HCT116 (cell line): ENCODE results near the gene TLR8. TPM values are rescaled to one million over a fixed set of nuclear protein-coding genes. Genes with fewer than 3 reads are reported as not detected.
A peak's percentile ranks its signal among the peaks of the same experiment; 100 is the strongest.

Experiments used
- ATAC-seq: fragments of 200-7000 bp; cut with Tn5 transposase; 2 replicates; pipeline ENCODE4 v1.9.1; 2020; ENCODE audit warnings: mild to moderate bottlenecking, moderate library complexity
- BruUV-seq: library from RNA; stranded (reverse); fragments of 400-500 nt; replicated peaks from 2 replicates; lab custom pipeline; 2021; lab: Mats Ljungman, UMichigan
- CTCF ChIA-PET: fragments of 300-600 bp; sonication (Branson Sonifier 250); formaldehyde crosslinking; loops from one replicate; lab custom pipeline; 2021; ENCODE audit warnings: antibody characterized with exemption; lab: Charles Lee
- POLR2A ChIA-PET: fragments of 300-600, 350-600 bp; sonication (Branson Sonifier 250); formaldehyde crosslinking; loops from one replicate; lab custom pipeline; 2021; ENCODE audit warnings: antibody characterized with exemption; lab: Charles Lee
- RAD21 ChIA-PET, 2 experiments: fragments of 300-600 bp; sonication (Branson Sonifier 250); formaldehyde crosslinking; loops; one replicate each; lab custom pipeline; 2023; ENCODE audit warnings: low total read pairs in 2 of 2; ENCODE audit not compliant: uncharacterized antibody in 2 of 2, unreplicated experiment in 2 of 2, low non-redundant PET in 1 of 2; lab: Charles Lee
- DNase-seq: peaks from one replicate; pipeline ENCODE4 v3.0.0-alpha.2; 2010; ENCODE audit warnings: low read depth, low spot score
- H2AFZ ChIP-seq: fragments of 200-600 bp; shearing (Covaris generic), sonication (generic); 2 replicates; pipeline ENCODE4 v1.6.1; 2017; ENCODE audit warnings: low read depth, mixed run types, mixed read lengths, antibody characterized with exemption, low read length; ENCODE audit not compliant: poor library complexity, severe bottlenecking
- H3K27ac ChIP-seq: 2 replicates; pipeline ENCODE4 v1.5.1; 2012; ENCODE audit warnings: low read depth, low read length
- H3K27me3 ChIP-seq: fragments of 200-600 bp; sonication (generic); 2 replicates; pipeline ENCODE4 v1.6.1; 2016; ENCODE audit warnings: mixed run types, low read length, mixed read lengths; ENCODE audit not compliant: insufficient read depth
- H3K36me3 ChIP-seq, 2 experiments: fragments of 200-500 bp in 1 of 2; fragments of 200-600 bp in 1 of 2; sonication (Bioruptor generic) in 1 of 2; sonication (generic) in 1 of 2; 2 replicates each; pipeline versions ENCODE4 v1.5.1 to v1.6.1; 2014 to 2016; ENCODE audit warnings: low read length in 2 of 2, inconsistent platforms in 1 of 2, mixed read lengths in 1 of 2, mixed run types in 1 of 2; ENCODE audit not compliant: insufficient read depth in 2 of 2, control insufficient read depth in 1 of 2
- H3K4me1 ChIP-seq, 2 experiments: fragments of 200-600 bp in 1 of 2; sonication (generic) in 1 of 2; 2 replicates each; pipeline versions ENCODE4 v1.5.1 to v1.6.1; 2012 to 2017; ENCODE audit warnings: low read length in 2 of 2, inconsistent platforms in 1 of 2, mild to moderate bottlenecking in 1 of 2, mixed read lengths in 1 of 2, mixed run types in 1 of 2, moderate library complexity in 1 of 2; ENCODE audit not compliant: insufficient read depth in 2 of 2, control insufficient read depth in 1 of 2
- H3K4me2 ChIP-seq: fragments of 200-600 bp; sonication (generic); 2 replicates; pipeline ENCODE4 v1.6.1; 2017; ENCODE audit warnings: mixed run types, low read length, mixed read lengths
- H3K4me3 ChIP-seq, 2 experiments: fragments of 200-600 bp in 1 of 2; sonication (generic) in 1 of 2; replicated peaks in 1 of 2; 2 replicates each; pipeline ENCODE4 v1.5.1; 2011 to 2016; ENCODE audit warnings: low read length in 2 of 2, control low read depth in 1 of 2, low read depth in 1 of 2, mild to moderate bottlenecking in 1 of 2, mixed read lengths in 1 of 2, mixed run types in 1 of 2
- H3K79me2 ChIP-seq: fragments of 200-600 bp; sonication (generic); 2 replicates; pipeline ENCODE4 v1.6.1; 2017; ENCODE audit warnings: mild to moderate bottlenecking, mixed run types, low read length, moderate library complexity, mixed read lengths; ENCODE audit not compliant: insufficient read depth
- H3K9ac ChIP-seq: fragments of 200-600 bp; sonication (generic); 2 replicates; pipeline ENCODE4 v1.6.1; 2016; ENCODE audit warnings: low read length, mixed read lengths
- H3K9me2 ChIP-seq: fragments of 200-600 bp; sonication (generic), shearing (Covaris generic); 2 replicates; pipeline ENCODE4 v1.6.1; 2017; ENCODE audit warnings: mixed run types, mild to moderate bottlenecking, moderate library complexity; ENCODE audit not compliant: insufficient read depth
- H3K9me3 ChIP-seq, 2 experiments: fragments of 200-500 bp in 1 of 2; fragments of 200-600 bp in 1 of 2; sonication (Bioruptor generic) in 1 of 2; sonication (generic) in 1 of 2; 2 replicates each; pipeline ENCODE4 v1.6.1; 2014 to 2017; ENCODE audit warnings: low read length in 2 of 2, mixed read lengths in 2 of 2, inconsistent platforms in 1 of 2, low read depth in 1 of 2, mild to moderate bottlenecking in 1 of 2, mixed run types in 1 of 2, moderate library complexity in 1 of 2; ENCODE audit not compliant: control insufficient read depth in 1 of 2, insufficient read depth in 1 of 2
- H4K20me1 ChIP-seq: fragments of 200-600 bp; sonication (generic), shearing (Covaris generic); 2 replicates; pipeline ENCODE4 v1.6.1; 2017; ENCODE audit warnings: mixed run types, mild to moderate bottlenecking, moderate library complexity; ENCODE audit not compliant: insufficient read depth
- CBX3 ChIP-seq: IDR thresholded peaks from 2 replicates; pipeline ENCODE4 v1.6.1; 2012; ENCODE audit warnings: low read depth
- CEBPB ChIP-seq: IDR thresholded peaks from 2 replicates; pipeline ENCODE4 v1.6.1; 2012; ENCODE audit warnings: low read depth
- EGR1 ChIP-seq: IDR thresholded peaks from 2 replicates; pipeline ENCODE4 v1.6.1; 2012; ENCODE audit warnings: low read depth
- EZH2phosphoT487 ChIP-seq: fragments of 200-600 bp; IDR thresholded peaks from 2 replicates; pipeline ENCODE4 v1.6.1; 2018; ENCODE audit warnings: antibody characterized with exemption, borderline replicate concordance
- FOSL1 ChIP-seq: IDR thresholded peaks from 2 replicates; pipeline ENCODE4 v1.6.1; 2012; ENCODE audit warnings: low read depth
- JUND ChIP-seq: IDR thresholded peaks from 2 replicates; pipeline ENCODE4 v1.6.1; 2012
- POLR2A ChIP-seq: IDR thresholded peaks from 2 replicates; pipeline ENCODE4 v1.7.0; 2011; ENCODE audit warnings: borderline replicate concordance; ENCODE audit not compliant: insufficient read depth, insufficient read length; ENCODE audit errors: extremely low read depth
- POLR2AphosphoS5 ChIP-seq: IDR thresholded peaks from 2 replicates; pipeline ENCODE4 v1.6.1; 2011; ENCODE audit warnings: mild to moderate bottlenecking, low read depth, low read length, moderate library complexity
- RAD21 ChIP-seq: IDR thresholded peaks from 2 replicates; pipeline ENCODE4 v1.6.1; 2012; ENCODE audit warnings: low read depth, mild to moderate bottlenecking
- TCF7L2 ChIP-seq: IDR thresholded peaks from 2 replicates; pipeline ENCODE4 v1.7.0; 2011; ENCODE audit warnings: borderline replicate concordance, inconsistent platforms; ENCODE audit not compliant: insufficient read depth, insufficient read length; ENCODE audit errors: extremely low read depth
- YY1 ChIP-seq: IDR thresholded peaks from 2 replicates; pipeline ENCODE4 v1.6.1; 2011; ENCODE audit warnings: low read length, low read depth, moderate library complexity, mild to moderate bottlenecking; ENCODE audit not compliant: insufficient replicate concordance; ENCODE audit errors: extremely low read depth
- ZNF274 ChIP-seq: fragments of 200-500 bp; sonication (Bioruptor generic); IDR thresholded peaks from 2 replicates; pipeline ENCODE4 v1.6.1; 2014; ENCODE audit warnings: mild to moderate bottlenecking, low read depth, low read length, inconsistent platforms
- intact Hi-C: fragments of 100-400 bp; cut with micrococcal nuclease; formaldehyde crosslinking; loops from 2 replicates; pipeline ENCODE4 v1.10.0; 2022
- total RNA-seq: library from RNA; stranded (reverse); gene quantifications from one replicate; pipeline ENCODE4 v1.2.1, GENCODE V29; 2021; ENCODE audit not compliant: unreplicated experiment
- TF ChIP-seq, protein P1 (sequence below): IDR thresholded peaks from 2 replicates; pipeline ENCODE4 v1.6.1; 2012; ENCODE audit warnings: low read depth
- TF ChIP-seq, protein P2 (sequence below): IDR thresholded peaks from 2 replicates; pipeline ENCODE4 v1.6.1; 2012

TLR8 gene
- total RNA-seq, 1 experiment from 2014 or later: not detected

GRCh38 chrX:12949927-12950656 is 43.7 kb downstream of the TLR8 start:
- Histone ChIP-seq H2AFZ (no peak overlapping the region), H3K79me2 (no peaks in the 10 kb centered on the region), H3K9me2 (no peaks in the 10 kb centered on the region), H3K4me1 (peaks cover 10 to 11% of the 10 kb centered on the region in 2 experiments), H3K36me3 (no peaks in the 10 kb centered on the region), H3K27ac (no peak overlapping the region), H3K4me2 (no peak overlapping the region), H3K4me3 (no peak overlapping the region), H3K27me3 (no peaks in the 10 kb centered on the region), H3K9me3 (no peaks in the 10 kb centered on the region), H4K20me1 (no peaks in the 10 kb centered on the region), H3K9ac (no peak overlapping the region)
- ATAC-seq: no peak
- ChIA-PET RAD21 (no interaction called here), CTCF (interaction anchor here (0.8 kb wide), 1 partner anchor 538 kb away, joined by 5 read pairs; no protein-coding TSS in a partner anchor), POLR2A (no interaction called here)
- no TSS peak for BruUV-seq
- intact Hi-C loops: loop anchor here (10.0 kb wide), 2 partner anchors 695 to 1085 kb away; no protein-coding TSS in a partner anchor
- no peak for DNase-seq
- no peak for TF ChIP-seq TCF7L2
- no peak for TF ChIP-seq POLR2AphosphoS5
- TF ChIP-seq FOSL1: no peak
- no peak for TF ChIP-seq ZNF274

GRCh38 chrX:12950851-12951594 is 44.6 kb downstream of the TLR8 start:
- CTCF ChIA-PET: no interaction called here
- no peak for DNase-seq
- no peaks in the 10 kb centered on the region for H3K9me3 ChIP-seq
- H3K4me2 ChIP-seq: no peak overlapping the region
- BruUV-seq: TSS peak; percentile 43
- no peaks in the 10 kb centered on the region for H4K20me1 ChIP-seq
- peak; percentile 92 for ATAC-seq
- POLR2A ChIA-PET: no interaction called here
- H3K9ac ChIP-seq: no peak overlapping the region
- no peaks in the 10 kb centered on the region for H3K79me2 ChIP-seq
- no peaks in the 10 kb centered on the region for H3K36me3 ChIP-seq
- RAD21 ChIA-PET: no interaction called here
- peak overlapping the region; percentile 82 for H2AFZ ChIP-seq
- intact Hi-C loops: loop anchor here (10.0 kb wide), 1 partner anchor 1084 kb away; no protein-coding TSS in a partner anchor
- H3K4me3 ChIP-seq: no peak overlapping the region
- peaks cover 15 to 17% of the 10 kb centered on the region in 2 experiments for H3K4me1 ChIP-seq
- H3K9me2 ChIP-seq: no peaks in the 10 kb centered on the region
- H3K27me3 ChIP-seq: no peaks in the 10 kb centered on the region
- H3K27ac ChIP-seq: no peak overlapping the region
- TF ChIP-seq, protein P1, sequence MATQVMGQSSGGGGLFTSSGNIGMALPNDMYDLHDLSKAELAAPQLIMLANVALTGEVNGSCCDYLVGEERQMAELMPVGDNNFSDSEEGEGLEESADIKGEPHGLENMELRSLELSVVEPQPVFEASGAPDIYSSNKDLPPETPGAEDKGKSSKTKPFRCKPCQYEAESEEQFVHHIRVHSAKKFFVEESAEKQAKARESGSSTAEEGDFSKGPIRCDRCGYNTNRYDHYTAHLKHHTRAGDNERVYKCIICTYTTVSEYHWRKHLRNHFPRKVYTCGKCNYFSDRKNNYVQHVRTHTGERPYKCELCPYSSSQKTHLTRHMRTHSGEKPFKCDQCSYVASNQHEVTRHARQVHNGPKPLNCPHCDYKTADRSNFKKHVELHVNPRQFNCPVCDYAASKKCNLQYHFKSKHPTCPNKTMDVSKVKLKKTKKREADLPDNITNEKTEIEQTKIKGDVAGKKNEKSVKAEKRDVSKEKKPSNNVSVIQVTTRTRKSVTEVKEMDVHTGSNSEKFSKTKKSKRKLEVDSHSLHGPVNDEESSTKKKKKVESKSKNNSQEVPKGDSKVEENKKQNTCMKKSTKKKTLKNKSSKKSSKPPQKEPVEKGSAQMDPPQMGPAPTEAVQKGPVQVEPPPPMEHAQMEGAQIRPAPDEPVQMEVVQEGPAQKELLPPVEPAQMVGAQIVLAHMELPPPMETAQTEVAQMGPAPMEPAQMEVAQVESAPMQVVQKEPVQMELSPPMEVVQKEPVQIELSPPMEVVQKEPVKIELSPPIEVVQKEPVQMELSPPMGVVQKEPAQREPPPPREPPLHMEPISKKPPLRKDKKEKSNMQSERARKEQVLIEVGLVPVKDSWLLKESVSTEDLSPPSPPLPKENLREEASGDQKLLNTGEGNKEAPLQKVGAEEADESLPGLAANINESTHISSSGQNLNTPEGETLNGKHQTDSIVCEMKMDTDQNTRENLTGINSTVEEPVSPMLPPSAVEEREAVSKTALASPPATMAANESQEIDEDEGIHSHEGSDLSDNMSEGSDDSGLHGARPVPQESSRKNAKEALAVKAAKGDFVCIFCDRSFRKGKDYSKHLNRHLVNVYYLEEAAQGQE: no peak
- no peak for TF ChIP-seq CEBPB
- TF ChIP-seq TCF7L2: no peak
- TF ChIP-seq, protein P2, sequence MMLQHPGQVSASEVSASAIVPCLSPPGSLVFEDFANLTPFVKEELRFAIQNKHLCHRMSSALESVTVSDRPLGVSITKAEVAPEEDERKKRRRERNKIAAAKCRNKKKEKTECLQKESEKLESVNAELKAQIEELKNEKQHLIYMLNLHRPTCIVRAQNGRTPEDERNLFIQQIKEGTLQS: no peak
- TF ChIP-seq JUND: no peak
- TF ChIP-seq POLR2A: no peak
- no peak for TF ChIP-seq EGR1
- peak; percentile 63 for TF ChIP-seq RAD21
- TF ChIP-seq EZH2phosphoT487: no peak
- peak; percentile 53 for TF ChIP-seq YY1
- TF ChIP-seq CBX3: peak; percentile 74; the same call in 1 of the 2 replicates
